Endothelial cell of umbilical vein (primary cell): ENCODE measurements around the gene FASLG. TPM values are rescaled to one million over a fixed set of nuclear protein-coding genes. Genes with fewer than 3 reads are reported as not detected.

Experiments used
- BruUV-seq: library from RNA; stranded (reverse); fragments of 400-500 nt; replicated peaks from 2 replicates; lab custom pipeline; 2021; lab: Mats Ljungman, UMichigan
- CTCF ChIA-PET: fragments of 300-600, 350-600 bp; sonication (Branson Sonifier 250); formaldehyde crosslinking; loops from one replicate; lab custom pipeline; 2021; ENCODE audit warnings: antibody characterized with exemption, inconsistent platforms; lab: Charles Lee
- POLR2A ChIA-PET: fragments of 300-600, 350-600 bp; sonication (Branson Sonifier 250); formaldehyde crosslinking; loops from one replicate; lab custom pipeline; 2021; ENCODE audit warnings: antibody characterized with exemption, inconsistent platforms; lab: Charles Lee
- DNase-seq: peaks from one replicate; pipeline ENCODE4 v3.0.0-alpha.2; 2011; ENCODE audit warnings: low read depth, low spot score
- FAIRE-seq: peaks from 2 replicates; lab custom pipeline; 2011; peaks lifted over from hg19 to GRCh38; lab: Jason Lieb, UNC
- H2AFZ ChIP-seq: 2 replicates; pipeline ENCODE4 v1.6.0; 2012; ENCODE audit warnings: low read depth, low read length, control low read depth, inconsistent platforms
- H3K27ac ChIP-seq: 2 replicates; pipeline ENCODE4 v1.5.1; 2011; ENCODE audit warnings: low read depth, mild to moderate bottlenecking, control low read depth, low read length, moderate library complexity; ENCODE audit not compliant: insufficient read depth
- H3K27me3 ChIP-seq, 2 experiments: 2 replicates each; pipeline versions ENCODE4 v1.6.0 to v1.6.1; 2011; ENCODE audit warnings: low read length in 2 of 2, mixed read lengths in 1 of 2; ENCODE audit not compliant: control insufficient read depth in 2 of 2, insufficient read depth in 2 of 2
- H3K36me3 ChIP-seq, 2 experiments: 2 replicates in 1 of 2; 3 replicates in 1 of 2; pipeline ENCODE4 v1.5.1; 2011; ENCODE audit warnings: low read length in 2 of 2, mild to moderate bottlenecking in 1 of 2, moderate library complexity in 1 of 2; ENCODE audit not compliant: control insufficient read depth in 2 of 2, insufficient read depth in 2 of 2; ENCODE audit errors: extremely low read depth in 1 of 2
- H3K4me1 ChIP-seq: 3 replicates; pipeline ENCODE4 v1.5.1; 2011; ENCODE audit warnings: mild to moderate bottlenecking, low read length; ENCODE audit not compliant: control insufficient read depth, insufficient read depth; ENCODE audit errors: extremely low read depth
- H3K4me2 ChIP-seq: 2 replicates; pipeline ENCODE4 v1.6.1; 2011; ENCODE audit warnings: low read length, control low read depth, mixed read lengths; ENCODE audit not compliant: insufficient read depth
- H3K4me3 ChIP-seq, 3 experiments: fragments of 200-600 bp in 1 of 3; sonication (generic), shearing (Covaris generic) in 1 of 3; replicated peaks in 1 of 3; 2 replicates each; pipeline ENCODE4 v1.5.1; 2011 to 2016; ENCODE audit warnings: control low read depth in 3 of 3, low read length in 3 of 3, mild to moderate bottlenecking in 2 of 3, inconsistent platforms in 1 of 3, low read depth in 1 of 3, moderate library complexity in 1 of 3; ENCODE audit not compliant: insufficient read depth in 1 of 3
- H3K79me2 ChIP-seq: 2 replicates; pipeline ENCODE4 v1.6.0; 2012; ENCODE audit warnings: low read length, inconsistent platforms; ENCODE audit not compliant: control insufficient read depth, insufficient read depth
- H3K9ac ChIP-seq: replicated peaks from 2 replicates; pipeline ENCODE3; 2011; ENCODE audit warnings: low read length, control low read depth; ENCODE audit not compliant: insufficient read depth; ENCODE audit errors: extremely low read depth
- H3K9me1 ChIP-seq: replicated peaks from 3 replicates; pipeline ENCODE4 v1.6.0; 2011; ENCODE audit warnings: mild to moderate bottlenecking, low read length; ENCODE audit not compliant: control insufficient read depth, insufficient read depth; ENCODE audit errors: extremely low read depth
- H3K9me3 ChIP-seq: replicated peaks from 2 replicates; pipeline ENCODE4 v1.5.1; 2012; ENCODE audit warnings: low read length, inconsistent platforms; ENCODE audit not compliant: control insufficient read depth, insufficient read depth
- H4K20me1 ChIP-seq: replicated peaks from 2 replicates; pipeline ENCODE3; 2011; ENCODE audit warnings: mild to moderate bottlenecking, low read length; ENCODE audit not compliant: control insufficient read depth, insufficient read depth; ENCODE audit errors: extremely low read depth
- EZH2 ChIP-seq: IDR thresholded peaks from 2 replicates; pipeline ENCODE4 v1.6.1; 2012; ENCODE audit warnings: borderline replicate concordance, low read depth, mild to moderate bottlenecking, moderate library complexity, low read length, inconsistent platforms; ENCODE audit not compliant: severe bottlenecking
- FOS ChIP-seq: IDR thresholded peaks from 2 replicates; pipeline ENCODE4 v1.6.1; 2011; ENCODE audit warnings: mild to moderate bottlenecking, low read length, moderate library complexity, borderline replicate concordance; ENCODE audit not compliant: insufficient read depth
- GATA2 ChIP-seq: IDR thresholded peaks from 2 replicates; pipeline ENCODE4 v1.7.0; 2011; ENCODE audit warnings: low read depth, mild to moderate bottlenecking, moderate library complexity, mixed read lengths, low read length; ENCODE audit not compliant: insufficient read length, insufficient read depth
- JUN ChIP-seq: IDR thresholded peaks from 2 replicates; pipeline ENCODE4 v1.6.1; 2011; ENCODE audit warnings: borderline replicate concordance, low read depth; ENCODE audit not compliant: insufficient read length, insufficient read depth
- MAX ChIP-seq: IDR thresholded peaks from 2 replicates; pipeline ENCODE4 v1.6.1; 2011; ENCODE audit not compliant: insufficient read depth, insufficient read length
- POLR2A ChIP-seq: IDR thresholded peaks from 2 replicates; pipeline ENCODE4 v1.6.1; 2012; ENCODE audit warnings: low read depth, mild to moderate bottlenecking, control low read depth, low read length
- POLR2AphosphoS5 ChIP-seq: IDR thresholded peaks from 2 replicates; pipeline ENCODE4 v1.6.1; 2012; ENCODE audit warnings: low read depth, mild to moderate bottlenecking, control low read depth, low read length, moderate library complexity; ENCODE audit not compliant: insufficient read depth
- dilution Hi-C: fragments of 300-500 bp; cut with MboI; formaldehyde crosslinking; loops from one replicate; pipeline ENCODE4 v1.15.0; 2019; ENCODE audit warnings: low sequenced_read_pairs; ENCODE audit not compliant: extremely low pct_ligation_motif_present
- intact Hi-C: fragments of 100-400 bp; cut with micrococcal nuclease; formaldehyde crosslinking; loops from one replicate; pipeline ENCODE4 v1.10.0; 2022
- polyA plus RNA-seq, 4 experiments: library from polyadenylated mRNA; depleted of rRNA in 3 of 4; stranded (reverse) in 3 of 4; unstranded in 1 of 4; fragments of >200 nt; gene quantifications; 2 replicates each; pipeline versions ENCODE4 v1.2.1 to v1.2.3, GENCODE V29; 2011 to 2012; ENCODE audit warnings: missing spikeins in 1 of 4
- total RNA-seq: library from RNA; stranded (reverse); gene quantifications from 2 replicates; pipeline ENCODE4 v1.2.3, GENCODE V29; 2021

FASLG gene
- total and polyA plus RNA-seq, 2 donors (not counting 3 experiments of a cell fraction or from before 2014, with no cell fraction given) = not detected

GRCh38 chr1:172654535-172654934 is 4.4 kb upstream of the FASLG start:
- no peak overlapping the region for H2AFZ ChIP-seq
- peak; percentile 33 for DNase-seq
- BruUV-seq = no TSS peak
- no peaks in the 10 kb centered on the region for H3K9me1 ChIP-seq
- no peaks in the 10 kb centered on the region for H3K79me2 ChIP-seq
- no peaks in the 10 kb centered on the region for H4K20me1 ChIP-seq
- no peaks in the 10 kb centered on the region for H3K9me3 ChIP-seq
- no peaks in the 10 kb centered on the region for H3K36me3 ChIP-seq
- FAIRE-seq = peak; percentile 85
- H3K9ac ChIP-seq = no peak overlapping the region
- dilution Hi-C loops = no loop called here
- H3K4me3 ChIP-seq = no peak overlapping the region
- ChIA-PET POLR2A (no interaction called here), CTCF (interaction anchor here (1.0 to 1.1 kb wide), 3 partner anchors 10 to 65 kb away, joined by 3 to 6 read pairs (median 4); no protein-coding TSS in a partner anchor)
- no peak overlapping the region for H3K27ac ChIP-seq
- H3K27me3 ChIP-seq = no peaks in the 10 kb centered on the region
- H3K4me1 ChIP-seq = peaks cover 6% of the 10 kb centered on the region
- H3K4me2 ChIP-seq = no peak overlapping the region
- peak; percentile 90 for TF ChIP-seq FOS
- no peak for TF ChIP-seq EZH2
- intact Hi-C loops = no loop called here

GRCh38 chr1:172656576-172656975 is 2.3 kb upstream of the FASLG start:
- BruUV-seq = no TSS peak
- intact Hi-C loops (no loop called here), dilution Hi-C loops (no loop called here)
- TF ChIP-seq POLR2AphosphoS5 (no peak), EZH2 (no peak), MAX (no peak), FOS (no peak), POLR2A (no peak), GATA2 (no peak), JUN (no peak)
- Histone ChIP-seq H4K20me1 (no peaks in the 10 kb centered on the region), H3K9ac (no peak overlapping the region), H3K9me1 (no peaks in the 10 kb centered on the region), H3K4me2 (no peak overlapping the region), H3K79me2 (no peaks in the 10 kb centered on the region), H3K4me3 (no peak overlapping the region), H3K4me1 (peaks cover 6% of the 10 kb centered on the region), H3K36me3 (no peaks in the 10 kb centered on the region), H3K27ac (no peak overlapping the region), H3K9me3 (no peaks in the 10 kb centered on the region), H2AFZ (no peak overlapping the region), H3K27me3 (peaks cover 0 to 2% of the 10 kb centered on the region in 2 experiments)
- ChIA-PET POLR2A (no interaction called here), CTCF (no interaction called here)
- DNase-seq (no peak), FAIRE-seq (no peak)
